KMS-11 (cell line): ENCODE results near the gene HTT.

ENCODE experiments used
- H2AFZ ChIP-seq: fragments of 200-600 bp; sonication (generic); 2 replicates; pipeline ENCODE4 v1.6.1; 2016; ENCODE audit warnings: antibody characterized with exemption, mixed run types, low read depth
- H3K27ac ChIP-seq: fragments of 200-600 bp; sonication (generic); 2 replicates; pipeline ENCODE4 v1.6.1; 2016; ENCODE audit warnings: mild to moderate bottlenecking, mixed run types
- H3K27me3 ChIP-seq: fragments of 200-600 bp; sonication (generic); 2 replicates; pipeline ENCODE4 v1.6.1; 2017; ENCODE audit warnings: mild to moderate bottlenecking, low read depth, mixed run types, moderate library complexity; ENCODE audit not compliant: insufficient read depth
- H3K36me3 ChIP-seq: fragments of 200-600 bp; sonication (generic); 2 replicates; pipeline ENCODE4 v1.6.1; 2017; ENCODE audit warnings: mild to moderate bottlenecking, mixed run types; ENCODE audit not compliant: insufficient read depth
- H3K4me1 ChIP-seq: fragments of 200-600 bp; sonication (generic); 2 replicates; pipeline ENCODE4 v1.6.1; 2016; ENCODE audit warnings: mild to moderate bottlenecking, low read depth, mixed run types; ENCODE audit not compliant: poor library complexity, severe bottlenecking
- H3K4me2 ChIP-seq: fragments of 200-600 bp; sonication (generic); 2 replicates; pipeline ENCODE4 v1.7.0; 2016; ENCODE audit warnings: mild to moderate bottlenecking, mixed run types
- H3K4me3 ChIP-seq: fragments of 200-600 bp; sonication (generic); IDR thresholded peaks from 2 replicates; pipeline ENCODE4 v1.6.1; 2017; ENCODE audit warnings: low read depth, low read length, mixed read lengths; ENCODE audit not compliant: insufficient read depth
- H3K79me2 ChIP-seq: fragments of 200-600 bp; sonication (generic); 2 replicates; pipeline ENCODE4 v1.6.1; 2016; ENCODE audit warnings: low read depth, mixed run types; ENCODE audit not compliant: insufficient read depth
- H3K9ac ChIP-seq: fragments of 200-600 bp; sonication (generic); 2 replicates; pipeline ENCODE4 v1.6.1; 2016; ENCODE audit warnings: mild to moderate bottlenecking, mixed run types
- H4K20me1 ChIP-seq: fragments of 200-600 bp; sonication (generic); 2 replicates; pipeline ENCODE4 v1.6.1; 2016; ENCODE audit warnings: mild to moderate bottlenecking, mixed run types; ENCODE audit not compliant: insufficient read depth
- CTCF ChIP-seq: fragments of 200-600 bp; sonication (generic); conservative IDR thresholded peaks from 2 replicates; pipeline ENCODE4 v1.6.1; 2017; ENCODE audit warnings: low read depth, mild to moderate bottlenecking, antibody characterized with exemption, low read length, moderate library complexity, mixed read lengths

The HTT gene

GRCh38 chr4:3118312-3118711 is 43.8 kb downstream of the HTT start:
- H4K20me1 ChIP-seq, result no peaks in the 10 kb centered on the region
- no peaks in the 10 kb centered on the region for H3K79me2 ChIP-seq
- H3K9ac ChIP-seq, result no peak overlapping the region
- no peak for TF ChIP-seq CTCF
- no peak overlapping the region for H3K27ac ChIP-seq
- no peaks in the 10 kb centered on the region for H3K4me1 ChIP-seq
- no peaks in the 10 kb centered on the region for H3K36me3 ChIP-seq
- H3K4me3 ChIP-seq, result no peak overlapping the region
- no peak overlapping the region for H3K4me2 ChIP-seq
- H3K27me3 ChIP-seq, result no peaks in the 10 kb centered on the region
- H2AFZ ChIP-seq, result no peak overlapping the region

- Histone ChIP-seq H3K36me3 (no peaks in the 10 kb centered on the region), H4K20me1 (no peaks in the 10 kb centered on the region), H3K4me1 (no peaks in the 10 kb centered on the region), H3K9ac (no peak overlapping the region), H3K79me2 (no peaks in the 10 kb centered on the region), H3K4me2 (no peak overlapping the region), H2AFZ (no peak overlapping the region), H3K4me3 (no peak overlapping the region), H3K27me3 (no peaks in the 10 kb centered on the region), H3K27ac (no peak overlapping the region)
- no peak for TF ChIP-seq CTCF
Observed at GRCh38 chr4:3119464-3119863, 45.0 kb downstream of the HTT start.

- Histone ChIP-seq H3K4me1 (no peaks in the 10 kb centered on the region), H3K79me2 (no peaks in the 10 kb centered on the region), H3K27me3 (no peaks in the 10 kb centered on the region), H3K9ac (no peak overlapping the region), H3K27ac (no peak overlapping the region), H2AFZ (no peak overlapping the region), H3K4me2 (no peak overlapping the region), H3K36me3 (no peaks in the 10 kb centered on the region), H4K20me1 (no peaks in the 10 kb centered on the region), H3K4me3 (no peak overlapping the region)
- no peak for TF ChIP-seq CTCF
Observed at GRCh38 chr4:3121110-3121509, 46.6 kb downstream of the HTT start.

GRCh38 chr4:3121596-3121995 is 47.1 kb downstream of the HTT start:
- H2AFZ ChIP-seq, result no peak overlapping the region

More at GRCh38 chr4:3121596-3121995, 47.1 kb downstream of the HTT start:
- no peak for TF ChIP-seq CTCF
- Histone ChIP-seq H3K27me3 (no peaks in the 10 kb centered on the region), H3K4me2 (no peak overlapping the region), H3K4me3 (no peak overlapping the region), H3K36me3 (no peaks in the 10 kb centered on the region), H3K27ac (no peak overlapping the region), H3K9ac (no peak overlapping the region), H3K4me1 (no peaks in the 10 kb centered on the region), H4K20me1 (no peaks in the 10 kb centered on the region), H3K79me2 (no peaks in the 10 kb centered on the region)
